H1 (cell line): ENCODE data around the gene CD300LG. TPM values are rescaled to one million over a fixed set of nuclear protein-coding genes. Genes with fewer than 3 reads are reported as not detected.

Experiments
- CTCF ChIA-PET: fragments of 300-600 bp; sonication (Branson Sonifier 250); formaldehyde crosslinking; loops from one replicate; lab custom pipeline; 2021; ENCODE audit not compliant: partially characterized antibody; lab: Charles Lee
- POLR2A ChIA-PET: fragments of 300-600 bp; sonication (Branson Sonifier 250); formaldehyde crosslinking; loops from one replicate; lab custom pipeline; 2021; ENCODE audit warnings: inconsistent platforms; ENCODE audit not compliant: partially characterized antibody; lab: Charles Lee
- DNase-seq, 2 experiments: peaks; one replicate each; pipeline versions ENCODE4 v3.0.0 to v3.0.0-alpha.2; 2010 to 2022; ENCODE audit warnings: low spot score in 2 of 2, low read depth in 1 of 2, mixed read lengths in 1 of 2
- FAIRE-seq: peaks from 2 replicates; lab custom pipeline; 2011; peaks lifted over from hg19 to GRCh38; lab: Jason Lieb, UNC
- H2AFZ ChIP-seq: 2 replicates; pipeline ENCODE4 v1.8.1; 2012; ENCODE audit warnings: low read length, inconsistent platforms
- H2AK5ac ChIP-seq: 2 replicates; pipeline ENCODE4 v1.6.1; 2013; ENCODE audit warnings: low read depth, low read length
- H2BK120ac ChIP-seq: replicated peaks from 2 replicates; pipeline ENCODE3; 2013; ENCODE audit warnings: low read depth, low read length, inconsistent platforms
- H2BK12ac ChIP-seq: 2 replicates; pipeline ENCODE4 v1.6.1; 2013; ENCODE audit warnings: low read depth, low read length
- H2BK15ac ChIP-seq: 2 replicates; pipeline ENCODE4 v1.6.1; 2013; ENCODE audit warnings: low read length
- H2BK20ac ChIP-seq: 2 replicates; pipeline ENCODE4 v1.6.1; 2013; ENCODE audit warnings: low read length
- H2BK5ac ChIP-seq: 2 replicates; pipeline ENCODE4 v1.6.1; 2013; ENCODE audit warnings: low read depth, low read length
- H3K14ac ChIP-seq: 2 replicates; pipeline ENCODE4 v1.6.1; 2013; ENCODE audit warnings: inconsistent platforms; ENCODE audit not compliant: insufficient read length
- H3K18ac ChIP-seq: 2 replicates; pipeline ENCODE4 v1.6.1; 2013; ENCODE audit warnings: low read length; ENCODE audit errors: extremely low read depth
- H3K23ac ChIP-seq: 2 replicates; pipeline ENCODE4 v1.6.1; 2013; ENCODE audit warnings: inconsistent platforms; ENCODE audit not compliant: insufficient read length
- H3K23me2 ChIP-seq: 2 replicates; pipeline ENCODE4 v1.6.1; 2013; ENCODE audit warnings: low read depth, low read length
- H3K27ac ChIP-seq: 2 replicates; pipeline ENCODE4 v1.6.1; 2011; ENCODE audit warnings: low read depth, low read length, inconsistent platforms
- H3K27me3 ChIP-seq, 4 experiments: replicated peaks in 1 of 4; 1 replicate in 1 of 4; 2 replicates in 3 of 4; pipeline versions ENCODE4 v1.6.1 to v1.8.1; 2011 to 2013; ENCODE audit warnings: low read length in 3 of 4, mild to moderate bottlenecking in 3 of 4, inconsistent platforms in 2 of 4, mixed read lengths in 2 of 4, moderate library complexity in 1 of 4; ENCODE audit not compliant: control insufficient read depth in 3 of 4, insufficient read depth in 3 of 4; ENCODE audit errors: extremely low read depth in 1 of 4
- H3K36me3 ChIP-seq, 4 experiments: 2 replicates each; pipeline versions ENCODE4 v1.6.1 to v1.8.1; 2011 to 2013; ENCODE audit warnings: mild to moderate bottlenecking in 4 of 4, low read length in 3 of 4, moderate library complexity in 2 of 4, control low read depth in 1 of 4, inconsistent platforms in 1 of 4; ENCODE audit not compliant: insufficient read depth in 4 of 4, control insufficient read depth in 2 of 4
- H3K4ac ChIP-seq: replicated peaks from 2 replicates; pipeline ENCODE3; 2013; ENCODE audit warnings: low read length, low read depth, mixed read lengths, inconsistent platforms; ENCODE audit not compliant: insufficient read length
- H3K4me1 ChIP-seq, 4 experiments: replicated peaks in 1 of 4; 1 replicate in 1 of 4; 2 replicates in 3 of 4; pipeline versions ENCODE4 v1.6.1 to v1.8.1; 2011 to 2013; ENCODE audit warnings: low read length in 3 of 4, inconsistent platforms in 2 of 4, mixed read lengths in 1 of 4; ENCODE audit not compliant: insufficient read depth in 4 of 4, control insufficient read depth in 3 of 4
- H3K4me2 ChIP-seq, 2 experiments: 2 replicates each; pipeline versions ENCODE4 v1.6.1 to v1.8.1; 2011 to 2013; ENCODE audit warnings: low read depth in 2 of 2, low read length in 2 of 2, control low read depth in 1 of 2, inconsistent platforms in 1 of 2, mild to moderate bottlenecking in 1 of 2; ENCODE audit not compliant: insufficient read depth in 1 of 2
- H3K4me3 ChIP-seq, 4 experiments: fragments of 200-600, 300-600 bp in 1 of 4; sonication (generic), shearing (Covaris generic), sonication (Bioruptor Twin) in 1 of 4; 2 replicates each; pipeline versions ENCODE4 v1.5.1 to v1.8.1; 2011 to 2016; ENCODE audit warnings: low read length in 4 of 4, low read depth in 3 of 4, control low read depth in 2 of 4, inconsistent platforms in 2 of 4, mild to moderate bottlenecking in 2 of 4, mixed read lengths in 1 of 4, moderate library complexity in 1 of 4; ENCODE audit not compliant: insufficient read depth in 2 of 4; ENCODE audit errors: extremely low read depth in 1 of 4
- H3K56ac ChIP-seq: replicated peaks from 2 replicates; pipeline ENCODE3; 2013; ENCODE audit warnings: low read depth, mild to moderate bottlenecking, mixed read lengths, low read length, inconsistent platforms; ENCODE audit not compliant: insufficient read length
- H3K79me1 ChIP-seq: 2 replicates; pipeline ENCODE4 v1.6.1; 2013; ENCODE audit warnings: low read depth, low read length, control low read depth
- H3K79me2 ChIP-seq, 2 experiments: 2 replicates each; pipeline versions ENCODE4 v1.6.1 to v1.8.1; 2012 to 2013; ENCODE audit warnings: low read length in 2 of 2, mild to moderate bottlenecking in 2 of 2, inconsistent platforms in 1 of 2; ENCODE audit not compliant: insufficient read depth in 2 of 2, control insufficient read depth in 1 of 2
- H3K9ac ChIP-seq, 4 experiments: replicated peaks in 1 of 4; 1 replicate in 1 of 4; 2 replicates in 3 of 4; pipeline versions ENCODE4 v1.6.1 to v1.8.1; 2011 to 2013; ENCODE audit warnings: low read depth in 3 of 4, low read length in 3 of 4, control low read depth in 2 of 4, mild to moderate bottlenecking in 2 of 4, moderate library complexity in 2 of 4, inconsistent platforms in 1 of 4; ENCODE audit errors: extremely low read depth in 1 of 4
- H3K9me3 ChIP-seq, 2 experiments: 2 replicates each; pipeline versions ENCODE4 v1.6.1 to v1.8.1; 2012 to 2013; ENCODE audit warnings: mild to moderate bottlenecking in 2 of 2, moderate library complexity in 2 of 2, control low read depth in 1 of 2, inconsistent platforms in 1 of 2, low read depth in 1 of 2, low read length in 1 of 2, mixed read lengths in 1 of 2; ENCODE audit not compliant: insufficient read depth in 2 of 2
- H4K20me1 ChIP-seq, 2 experiments: replicated peaks in 1 of 2; 2 replicates each; pipeline versions ENCODE3 to v1.8.1; 2011 to 2013; ENCODE audit warnings: inconsistent platforms in 2 of 2, low read length in 2 of 2, mild to moderate bottlenecking in 1 of 2; ENCODE audit not compliant: insufficient read depth in 2 of 2, control insufficient read depth in 1 of 2
- H4K5ac ChIP-seq: 2 replicates; pipeline ENCODE4 v1.6.1; 2013; ENCODE audit warnings: low read length, low read depth, mixed read lengths, inconsistent platforms; ENCODE audit not compliant: insufficient read length
- H4K8ac ChIP-seq: 2 replicates; pipeline ENCODE4 v1.8.0; 2013; ENCODE audit warnings: mild to moderate bottlenecking, moderate library complexity, low read length, inconsistent platforms; ENCODE audit not compliant: insufficient read depth; ENCODE audit errors: extremely low read depth
- H4K91ac ChIP-seq: replicated peaks from 2 replicates; pipeline ENCODE3; 2013; ENCODE audit warnings: low read length, mixed read lengths, inconsistent platforms; ENCODE audit not compliant: insufficient read length
- BCL11A ChIP-seq, 2 experiments: IDR thresholded peaks; one replicate each; pipeline ENCODE4 v1.6.1; 2011; ENCODE audit warnings: low read depth in 2 of 2, low read length in 2 of 2, mild to moderate bottlenecking in 2 of 2
- CHD2 ChIP-seq: IDR thresholded peaks from 2 replicates; pipeline ENCODE4 v1.6.1; 2012; ENCODE audit warnings: low read length, improper control_type of control experiment
- EGR1 ChIP-seq: IDR thresholded peaks from 2 replicates; pipeline ENCODE4 v1.6.1; 2011; ENCODE audit warnings: low read depth, low read length, borderline replicate concordance
- EZH2 ChIP-seq: fragments of 200-600 bp; sonication (generic); IDR thresholded peaks from 2 replicates; pipeline ENCODE4 v1.7.1; 2012; ENCODE audit warnings: low read depth, mild to moderate bottlenecking, moderate library complexity, low read length, inconsistent platforms; ENCODE audit not compliant: severe bottlenecking
- JUN ChIP-seq: IDR thresholded peaks from 2 replicates; pipeline ENCODE4 v1.6.1; 2011; ENCODE audit warnings: low read depth, mild to moderate bottlenecking, improper control_type of control experiment, low read length
- KDM1A ChIP-seq: fragments of 200-600, 300-600 bp; sonication (generic); IDR thresholded peaks from 2 replicates; pipeline ENCODE4 v1.7.1; 2016; ENCODE audit warnings: mild to moderate bottlenecking, low read length, borderline replicate concordance
- KDM4A ChIP-seq: IDR thresholded peaks from one replicate; pipeline ENCODE4 v1.7.1; 2012; ENCODE audit warnings: low read depth, mild to moderate bottlenecking, moderate library complexity, low read length, inconsistent platforms; ENCODE audit not compliant: severe bottlenecking
- RAD21 ChIP-seq, 2 experiments: IDR thresholded peaks in 1 of 2; conservative IDR thresholded peaks in 1 of 2; 2 replicates each; pipeline ENCODE4 v1.6.1; 2011; ENCODE audit warnings: low read depth in 2 of 2, low read length in 2 of 2, improper control_type of control experiment in 1 of 2, inconsistent platforms in 1 of 2, mild to moderate bottlenecking in 1 of 2, moderate library complexity in 1 of 2
- RNF2 ChIP-seq: fragments of 200-900, 300-1000 bp; sonication (generic); IDR thresholded peaks from 2 replicates; pipeline ENCODE4 v1.7.1; 2016; ENCODE audit warnings: borderline replicate concordance, low read depth, mild to moderate bottlenecking, antibody characterized with exemption, low read length; ENCODE audit not compliant: poor library complexity, severe bottlenecking; ENCODE audit errors: missing control alignments
- SIN3A ChIP-seq, 2 experiments: IDR thresholded peaks in 1 of 2; conservative IDR thresholded peaks in 1 of 2; 2 replicates each; pipeline ENCODE4 v1.6.1; 2011 to 2012; ENCODE audit warnings: low read length in 2 of 2, improper control_type of control experiment in 1 of 2, low read depth in 1 of 2, mild to moderate bottlenecking in 1 of 2
- SIRT6 ChIP-seq: IDR thresholded peaks from one replicate; pipeline ENCODE4 v1.7.1; 2012; ENCODE audit warnings: low read length, inconsistent platforms
- SP1 ChIP-seq: IDR thresholded peaks from 2 replicates; pipeline ENCODE4 v1.6.1; 2011; ENCODE audit warnings: low read depth, low read length
- TAF7 ChIP-seq: optimal IDR thresholded peaks from 2 replicates; pipeline ENCODE3; 2011; ENCODE audit warnings: low read depth, mild to moderate bottlenecking, inconsistent platforms, low read length, moderate library complexity, borderline replicate concordance
- TCF12 ChIP-seq: IDR thresholded peaks from 2 replicates; pipeline ENCODE4 v1.6.1; 2011; ENCODE audit warnings: low read depth, mild to moderate bottlenecking, low read length
- WGBS, 2 experiments: shearing (Covaris generic) in 1 of 2; methylation state at CpG; one replicate each; pipeline versions ENCODE4 v1.1.6 to v1.1.7; 2013 to 2015; ENCODE audit warnings: low lambda C conversion rate in 2 of 2, mixed read lengths in 2 of 2, inconsistent platforms in 1 of 2, low coverage in 1 of 2, missing lambda C conversion rate in 1 of 2; ENCODE audit not compliant: insufficient replicate concordance in 2 of 2, insufficient coverage in 1 of 2, insufficient read length in 1 of 2; ENCODE audit errors: extremely low coverage in 1 of 2, missing lambda C conversion rate in 1 of 2; 5-methylcytosine and 5-hydroxymethylcytosine counted together
- polyA plus RNA-seq, 7 experiments: library from polyadenylated mRNA; depleted of rRNA in 3 of 7; stranded (reverse) in 5 of 7; unstranded in 2 of 7; fragments of >200 nt in 5 of 7; fragments of 200-250 nt in 2 of 7; gene quantifications; 1 replicate in 5 of 7; 2 replicates in 1 of 7; 4 replicates in 1 of 7; pipeline versions ENCODE4 v1.2.1 to v1.2.3, GENCODE V29; 2011 to 2013; ENCODE audit warnings: missing spikeins in 2 of 7, mixed read lengths in 2 of 7
- total RNA-seq: library from RNA; stranded (reverse); fragmentation: NEBNext Ultra II Directional; extraction: Animal tissue kit (Norgen Biotek cat#: 25700); gene quantifications from 2 replicates; pipeline ENCODE4 v1.2.1, GENCODE V29; 2021

Gene CD300LG
- total and polyA plus RNA-seq, 2 of the 8 experiments (the other 6 are each of a cell fraction or from before 2014, with no cell fraction given) = 0.06 TPM; not detected in 1

DNA sequence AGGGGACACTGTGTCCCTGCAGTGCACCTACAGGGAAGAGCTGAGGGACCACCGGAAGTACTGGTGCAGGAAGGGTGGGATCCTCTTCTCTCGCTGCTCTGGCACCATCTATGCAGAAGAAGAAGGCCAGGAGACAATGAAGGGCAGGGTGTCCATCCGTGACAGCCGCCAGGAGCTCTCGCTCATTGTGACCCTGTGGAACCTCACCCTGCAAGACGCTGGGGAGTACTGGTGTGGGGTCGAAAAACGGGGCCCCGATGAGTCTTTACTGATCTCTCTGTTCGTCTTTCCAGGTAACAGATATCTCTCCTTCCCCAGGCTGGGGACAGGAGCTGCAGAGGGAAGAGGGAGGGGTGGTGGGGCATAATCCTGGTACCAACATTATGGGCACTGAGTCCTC, 1.6 kb downstream of the CD300LG start:
- H2AK5ac ChIP-seq = no peak overlapping the region
- no peaks in the 10 kb centered on the region for H3K9me3 ChIP-seq
- no peak overlapping the region for H4K8ac ChIP-seq
- H3K23me2 ChIP-seq = no peaks in the 10 kb centered on the region
- H4K91ac ChIP-seq = no peak overlapping the region
- no peaks in the 10 kb centered on the region for H4K20me1 ChIP-seq
- DNase-seq = no peak
- H3K56ac ChIP-seq = no peak overlapping the region
- no peak overlapping the region for H2BK5ac ChIP-seq
- ChIA-PET CTCF (interaction anchor here (0.8 to 1.7 kb wide), 5 partner anchors 9 to 58 kb away, joined by 3 to 6 read pairs (median 3); no protein-coding TSS in a partner anchor), POLR2A (no interaction called here)
- H3K23ac ChIP-seq = no peak overlapping the region
- no peaks in the 10 kb centered on the region for H3K79me2 ChIP-seq
- H3K79me1 ChIP-seq = no peaks in the 10 kb centered on the region
- no peak overlapping the region for H2BK20ac ChIP-seq
- no peak overlapping the region for H2AFZ ChIP-seq
- H4K5ac ChIP-seq = no peak overlapping the region
- no peak overlapping the region for H3K14ac ChIP-seq
- no peak overlapping the region for H3K4me2 ChIP-seq
- H3K27me3 ChIP-seq = peaks cover 0 to 3% (median 0%) of the 10 kb centered on the region in 4 experiments; a peak in 2 of 7 replicates
- H3K4me1 ChIP-seq = peaks cover 0 to 5% (median 1%) of the 10 kb centered on the region in 4 experiments; a peak in 2 of 7 replicates
- no peak overlapping the region for H3K18ac ChIP-seq
- no peak overlapping the region for H3K4me3 ChIP-seq
- FAIRE-seq = no peak
- no peak overlapping the region for H2BK120ac ChIP-seq
- WGBS, 2 experiments = 87% methylated on average over 10 of the region's 10 CpGs; no CpG with 5 or more reads in 1 of the 2 experiments
- no peak overlapping the region for H2BK12ac ChIP-seq
- H3K36me3 ChIP-seq = no peaks in the 10 kb centered on the region
- H3K4ac ChIP-seq = no peak overlapping the region
- H3K9ac ChIP-seq = no peak overlapping the region
- no peak overlapping the region for H2BK15ac ChIP-seq
- no peak overlapping the region for H3K27ac ChIP-seq
- TF ChIP-seq BCL11A (IDR thresholded peaks at IDR 0.05; ENCODE audit: low read depth in 2 of 2, low read length in 2 of 2) (no peak), EGR1 (no peak), KDM1A (no peak), EZH2 (no peak), RAD21 (IDR thresholded peaks at IDR 0.05 in 1 of 2, conservative IDR thresholded peaks at IDR 0.05 in 1 of 2; ENCODE audit: low read depth in 2 of 2, low read length in 2 of 2) (no peak), TCF12 (no peak), SIN3A (conservative IDR thresholded peaks at IDR 0.05 in 1 of 2, IDR thresholded peaks at IDR 0.05 in 1 of 2; ENCODE audit: low read depth in 1 of 2, low read length in 2 of 2) (no peak), SIRT6 (no peak), RNF2 (no peak), TAF7 (no peak), CHD2 (no peak), JUN (no peak), SP1 (no peak), KDM4A (no peak)
